GM12878 (cell line): Measurements from ENCODE around the gene NDEL1. TPM values are rescaled to one million over a fixed set of nuclear protein-coding genes. Genes with fewer than 3 reads are reported as not detected.
"Not testable (repeated sequence)": the region's sequence is repeated elsewhere in the genome, so short reads cannot be mapped to it uniquely, and the experiment has no call there.

Experiments
- ATAC-seq: fragments of 200-7000 bp; cut with Tn5 transposase; 3 replicates; pipeline ENCODE4 v1.9.1; 2020; ENCODE audit warnings: mild to moderate bottlenecking, moderate library complexity
- BruUV-seq: library from RNA; stranded (reverse); fragments of 400-500 nt; replicated peaks from 2 replicates; lab custom pipeline; 2021; lab: Mats Ljungman, UMichigan
- CTCF ChIA-PET: fragments of 300-600 bp; sonication (Branson Sonifier 250); formaldehyde crosslinking; extraction: SDS; loops from one replicate; lab custom pipeline; 2021; ENCODE audit warnings: inconsistent platforms; lab: Yijun Ruan, JAX
- POLR2A ChIA-PET: fragments of 350-600 bp; formaldehyde crosslinking; extraction: SDS; loops from one replicate; lab custom pipeline; 2021; ENCODE audit warnings: inconsistent platforms; lab: Charles Lee
- RAD21 ChIA-PET: fragments of 300-600 bp; sonication (Branson Sonifier 250); formaldehyde crosslinking; loops from one replicate; lab custom pipeline; 2023; ENCODE audit warnings: antibody characterized with exemption; ENCODE audit not compliant: unreplicated experiment; lab: Charles Lee
- SMC1A ChIA-PET: fragments of 300-600 bp; sonication (Branson Sonifier 250); formaldehyde crosslinking; loops from one replicate; lab custom pipeline; 2023; ENCODE audit not compliant: unreplicated experiment, uncharacterized antibody; lab: Charles Lee
- DNase-seq: peaks from one replicate; pipeline ENCODE4 v3.0.0-alpha.2; 2011; ENCODE audit warnings: low read depth, low spot score
- FAIRE-seq: peaks from 3 replicates; lab custom pipeline; 2011; peaks lifted over from hg19 to GRCh38; lab: Jason Lieb, UNC
- H2AFZ ChIP-seq: 2 replicates; pipeline ENCODE4 v1.6.0; 2011; ENCODE audit warnings: low read depth, low read length, control low read depth; ENCODE audit not compliant: control insufficient read depth
- H3K27ac ChIP-seq: 2 replicates; pipeline ENCODE4 v1.5.1; 2011; ENCODE audit warnings: control low read depth; ENCODE audit not compliant: control insufficient read depth, insufficient read depth
- H3K27me3 ChIP-seq, 2 experiments: replicated peaks in 1 of 2; 2 replicates each; pipeline versions ENCODE4 v1.6.0 to v1.6.1; 2011; ENCODE audit warnings: low read length in 1 of 2; ENCODE audit not compliant: control insufficient read depth in 2 of 2, insufficient read depth in 2 of 2
- H3K36me3 ChIP-seq, 2 experiments: 2 replicates each; pipeline ENCODE4 v1.5.1; 2011; ENCODE audit warnings: low read length in 1 of 2; ENCODE audit not compliant: control insufficient read depth in 2 of 2, insufficient read depth in 2 of 2
- H3K4me1 ChIP-seq: 2 replicates; pipeline ENCODE4 v1.6.1; 2011; ENCODE audit warnings: mild to moderate bottlenecking, low read length, moderate library complexity, mixed read lengths; ENCODE audit not compliant: control insufficient read depth, insufficient read depth
- H3K4me2 ChIP-seq: 2 replicates; pipeline ENCODE4 v1.6.0; 2011; ENCODE audit warnings: control low read depth; ENCODE audit not compliant: control insufficient read depth, insufficient read depth
- H3K4me3 ChIP-seq: fragments of 200-600 bp; sonication (generic); 2 replicates; pipeline ENCODE4 v1.5.1; 2016
- H3K79me2 ChIP-seq: 2 replicates; pipeline ENCODE4 v1.6.0; 2011; ENCODE audit warnings: low read length; ENCODE audit not compliant: control insufficient read depth, insufficient read depth
- H3K9ac ChIP-seq: 2 replicates; pipeline ENCODE4 v1.8.0; 2011; ENCODE audit warnings: low read length, control low read depth, mixed read lengths; ENCODE audit not compliant: control insufficient read depth, insufficient read depth
- H3K9me3 ChIP-seq: replicated peaks from 3 replicates; pipeline ENCODE4 v1.5.1; 2011; ENCODE audit warnings: mild to moderate bottlenecking, low read length; ENCODE audit not compliant: control insufficient read depth, insufficient read depth
- H4K20me1 ChIP-seq: 2 replicates; pipeline ENCODE4 v1.6.0; 2011; ENCODE audit not compliant: control insufficient read depth, insufficient read depth
- CREB1 ChIP-seq: IDR thresholded peaks from 2 replicates; pipeline ENCODE4 v1.6.1; 2012; ENCODE audit warnings: low read depth, mild to moderate bottlenecking, inconsistent platforms
- HCFC1 ChIP-seq: fragments of 150-350 bp; IDR thresholded peaks from 2 replicates; pipeline ENCODE4 v1.6.1; 2014; ENCODE audit warnings: low read length
- WGBS: methylation state at CpG from one replicate; pipeline ENCODE4 v1.1.6; 2016; ENCODE audit warnings: low lambda C conversion rate; ENCODE audit not compliant: insufficient replicate concordance, insufficient coverage; ENCODE audit errors: missing lambda C conversion rate; 5-methylcytosine and 5-hydroxymethylcytosine counted together
- in situ Hi-C: fragments of 300-500 bp; cut with MboI; formaldehyde crosslinking; loops from 9 replicates; pipeline ENCODE4 v1.14.3; 2018; ENCODE audit warnings: mixed read lengths
- intact Hi-C: fragments of 100-400 bp; cut with micrococcal nuclease; formaldehyde crosslinking; loops from one replicate; pipeline ENCODE4 v1.14.2; 2022; ENCODE audit not compliant: unreplicated experiment
- polyA plus RNA-seq, 11 experiments: library from polyadenylated mRNA; depleted of rRNA in 4 of 11; unstranded in 6 of 11; stranded (reverse) in 5 of 11; fragments of >200 nt; fragmentation: Nextera tagmentation in 4 of 11; fragmentation: Illumina TruSeq in 1 of 11; extraction: Ambion mirVana in 4 of 11; extraction: Trizol in 1 of 11; gene quantifications; 1 replicate in 1 of 11; 2 replicates in 10 of 11; pipeline versions ENCODE4 v1.2.1 to v1.2.3, GENCODE V29; 2011 to 2016; ENCODE audit warnings: inconsistent platforms in 2 of 11, missing spikeins in 2 of 11, low read depth in 1 of 11
- total RNA-seq, 4 experiments: library from RNA; depleted of rRNA in 3 of 4; stranded (reverse); fragments of >200 nt in 3 of 4; fragmentation: Illumina TruSeq in 1 of 4; extraction: Trizol in 1 of 4; gene quantifications; 2 replicates each; pipeline versions ENCODE4 v1.2.1 to v1.2.3, GENCODE V29; 2013 to 2021

NDEL1 gene
- total and polyA plus RNA-seq, 10 of the 15 experiments (the other 5 are each of a cell fraction or from before 2014, with no cell fraction given): 0.72 to 41.5 (median 29.9) TPM

- ChIA-PET CTCF (interaction anchor here (0.6 to 0.7 kb wide), 2 partner anchors 16 to 93 kb away, joined by 3 to 6 read pairs; no protein-coding TSS in a partner anchor), SMC1A (no interaction called here), RAD21 (interaction anchor here (1.1 kb wide), 1 partner anchor 17 kb away, joined by 3 read pairs; no protein-coding TSS in a partner anchor), POLR2A (no interaction called here)
- no TSS peak for BruUV-seq
- no peaks in the 10 kb centered on the region for H3K79me2 ChIP-seq
- H3K4me1 ChIP-seq: no peaks in the 10 kb centered on the region
- 50% methylated on average over 8 of the region's 8 CpGs for WGBS
- H3K36me3 ChIP-seq: no peaks in the 10 kb centered on the region
- ATAC-seq: no peak
- TF ChIP-seq HCFC1 (no peak), CREB1 (peak; percentile 44; the same call in 1 of the 2 replicates)
- H3K4me3 ChIP-seq: no peak overlapping the region
- H3K9ac ChIP-seq: no peak overlapping the region
- peaks cover 0 to 2% of the 10 kb centered on the region in 2 experiments; a peak in 1 of 4 replicates for H3K27me3 ChIP-seq
- in situ Hi-C loops (no loop called here), intact Hi-C loops (no loop called here)
- H2AFZ ChIP-seq: peak overlapping the region; percentile 31
- no peak overlapping the region for H3K4me2 ChIP-seq
- no peak for FAIRE-seq
- no peak overlapping the region for H3K27ac ChIP-seq
- DNase-seq: no peak
- no peaks in the 10 kb centered on the region for H4K20me1 ChIP-seq
- H3K9me3 ChIP-seq: no peaks in the 10 kb centered on the region
These were observed 42.0 kb upstream of the NDEL1 start for GRCh38 chr17:8393470-8394231.

DNA sequence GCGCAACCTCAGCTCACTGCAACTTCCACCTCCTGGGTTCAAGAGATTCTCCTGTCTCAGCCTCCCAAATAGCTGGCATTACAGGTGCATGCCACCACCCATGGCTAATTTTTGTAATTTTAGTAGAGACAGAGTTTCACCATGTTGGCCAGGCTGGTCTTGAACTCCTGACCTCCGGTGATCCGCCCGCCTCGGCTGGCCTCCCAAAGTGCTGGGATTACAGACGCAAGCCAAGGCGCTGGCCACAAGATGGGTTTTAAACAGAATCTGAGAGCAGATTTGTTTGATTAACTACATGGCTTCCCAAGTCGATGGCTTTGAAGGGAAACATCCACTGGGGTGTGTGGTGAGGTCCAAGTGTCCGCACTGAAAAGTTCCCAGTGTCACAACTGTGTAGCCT lies 41.2 kb upstream of the NDEL1 start:
- H3K4me1 ChIP-seq, H3K9me3 ChIP-seq, ATAC-seq, H3K27me3 ChIP-seq, intact Hi-C loops, POLR2A ChIA-PET, H3K36me3 ChIP-seq, H3K4me2 ChIP-seq, H2AFZ ChIP-seq, H3K27ac ChIP-seq, H4K20me1 ChIP-seq, H3K4me3 ChIP-seq, H3K79me2 ChIP-seq, FAIRE-seq, DNase-seq, in situ Hi-C loops, BruUV-seq, H3K9ac ChIP-seq: not testable (repeated sequence)
- RAD21 ChIA-PET: interaction anchor here (1.1 kb wide), 1 partner anchor 16 kb away, joined by 3 read pairs; no protein-coding TSS in a partner anchor
- SMC1A ChIA-PET: interaction anchor here (0.7 kb wide), 1 partner anchor 65 kb away, joined by 3 read pairs; no protein-coding TSS in a partner anchor
- 90% methylated on average over 9 of the region's 9 CpGs for WGBS
- CTCF ChIA-PET: interaction anchor here (0.7 to 1.2 kb wide), 2 partner anchors 15 to 16 kb away, joined by 3 to 6 read pairs; no protein-coding TSS in a partner anchor
